Measurements from ENCODE around the gene WWC2.

DNA sequence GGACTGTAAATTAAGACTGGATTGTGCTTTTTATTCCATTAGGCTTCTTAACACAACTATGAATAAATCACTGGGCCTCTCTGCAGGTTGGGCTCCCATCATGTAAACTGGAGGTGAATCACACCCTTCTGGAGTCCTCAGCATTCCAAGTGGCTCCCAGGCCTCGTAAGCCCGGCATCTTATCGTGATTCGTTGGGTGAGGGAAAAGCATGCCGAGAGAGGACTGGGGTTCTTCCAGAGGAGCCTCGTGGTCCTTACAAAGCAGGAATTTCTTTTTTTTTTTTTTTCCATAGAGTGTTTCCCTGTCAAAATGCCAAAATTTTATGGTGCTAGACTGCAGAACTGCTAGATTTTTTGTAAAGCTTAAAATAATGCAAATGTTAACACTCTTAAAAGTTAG lies 201.0 kb downstream of the WWC2 start:
- TF ChIP-seq ESRRA (IDR thresholded peaks at IDR 0.05; ENCODE audit: borderline replicate concordance, low read length) = no peak
- TF ChIP-seq JUN (IDR thresholded peaks at IDR 0.05) = no peak
- TF ChIP-seq BCL3 (IDR thresholded peaks at IDR 0.05) = no peak
- no peak for TF ChIP-seq CTCF (IDR thresholded peaks at IDR 0.05)
- no peak for TF ChIP-seq TP53 (CRISPR knock-in tag; IDR thresholded peaks at IDR 0.05)
- TF ChIP-seq POLR2A (IDR thresholded peaks at IDR 0.05; ENCODE audit: low read length) = no peak
- no peak for TF ChIP-seq RCOR1 (IDR thresholded peaks at IDR 0.05; ENCODE audit: low read depth, low read length)
- TF ChIP-seq SMC3 (IDR thresholded peaks at IDR 0.05) = no peak

Measured in A549 (cell line).